CD4-positive, alpha-beta T cell treated with Interleukin-4 for 4 hours (primary cell): ENCODE measurements around the gene ACE.

Source experiments
- DNase-seq: peaks from one replicate; pipeline ENCODE4 v3.0.0-alpha.2; 2020

The ACE gene

DNA sequence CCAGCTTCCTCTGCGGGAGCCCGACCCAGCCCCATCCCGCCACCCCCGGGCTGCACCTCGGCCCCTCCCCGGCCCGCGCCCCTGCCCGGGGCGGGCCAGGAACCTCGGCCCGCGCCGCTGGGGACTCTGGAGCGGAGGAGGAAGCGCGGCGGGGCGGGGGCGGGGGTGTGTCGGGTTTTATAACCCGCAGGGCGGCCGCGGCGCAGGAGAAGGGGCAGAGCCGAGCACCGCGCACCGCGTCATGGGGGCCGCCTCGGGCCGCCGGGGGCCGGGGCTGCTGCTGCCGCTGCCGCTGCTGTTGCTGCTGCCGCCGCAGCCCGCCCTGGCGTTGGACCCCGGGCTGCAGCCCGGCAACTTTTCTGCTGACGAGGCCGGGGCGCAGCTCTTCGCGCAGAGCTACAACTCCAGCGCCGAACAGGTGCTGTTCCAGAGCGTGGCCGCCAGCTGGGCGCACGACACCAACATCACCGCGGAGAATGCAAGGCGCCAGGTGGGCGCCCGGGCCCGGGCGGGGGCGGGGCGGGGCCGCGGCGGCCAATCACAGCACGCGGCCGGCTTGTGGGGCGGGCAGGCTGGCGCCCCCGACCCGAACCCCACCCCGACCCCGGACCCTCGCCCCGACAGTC lies at the start of gene ACE:
ACE (plus strand) TSS at position 208 of the 626 bp plus-strand sequence; CDS start at position 242, 34 bp downstream.
- DNase-seq = peak; percentile 14

DNA sequence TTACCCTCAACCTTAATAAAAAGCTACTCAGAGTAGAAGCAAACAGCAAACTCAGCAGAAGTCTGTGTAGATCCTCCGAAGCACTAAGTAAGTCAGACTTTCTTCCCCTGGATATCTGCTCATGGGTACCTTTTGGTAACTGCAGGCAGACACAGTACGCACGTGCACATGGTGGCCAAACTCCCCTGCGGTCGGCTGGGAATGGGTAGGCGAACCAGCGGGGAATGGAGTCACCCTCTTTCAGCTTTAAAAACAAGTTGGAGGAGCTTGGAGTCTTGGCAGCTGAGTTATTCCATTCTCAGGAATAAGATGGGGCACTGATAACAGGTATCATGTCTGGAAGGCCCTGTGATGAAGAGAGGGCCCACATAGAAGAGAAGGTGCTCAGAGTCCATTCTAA lies 47.1 kb upstream of the ACE start:
- no peak for DNase-seq

DNA sequence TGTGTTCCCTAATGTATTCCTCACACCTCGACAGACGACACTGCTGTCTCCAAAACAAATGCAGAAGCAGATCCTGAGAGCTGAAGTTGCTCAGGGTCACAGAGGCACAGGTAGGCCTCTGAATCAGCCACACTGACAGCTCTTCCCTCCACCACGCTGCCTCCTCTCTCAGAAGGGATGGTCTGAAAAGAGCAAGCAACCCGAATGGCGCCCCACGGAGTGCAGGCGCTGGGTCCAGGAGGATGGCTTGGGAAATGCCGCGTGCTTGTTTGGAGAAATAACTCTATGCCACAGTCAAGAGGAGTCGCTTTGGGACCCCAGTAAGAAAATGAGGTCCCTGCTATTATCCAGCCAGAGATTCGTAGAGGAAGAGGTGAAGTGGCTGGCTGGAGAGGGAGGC lies 46.6 kb upstream of the ACE start:
- no peak for DNase-seq

DNA sequence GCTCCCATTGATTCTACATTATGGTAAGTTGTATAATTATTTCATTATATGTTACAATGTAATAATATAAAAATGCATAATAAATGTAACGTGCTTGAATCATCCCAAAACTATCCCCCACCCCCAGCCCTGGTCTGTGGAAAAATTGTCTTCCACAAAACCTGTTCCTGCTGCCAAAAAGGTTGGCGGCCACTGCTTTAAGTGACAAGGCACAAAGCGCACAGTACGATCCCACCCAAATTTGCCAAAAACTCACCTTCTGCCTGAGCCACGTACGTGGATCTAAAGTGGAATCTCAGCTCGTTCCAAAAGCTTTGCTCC lies 45.3 kb upstream of the ACE start:
- DNase-seq = no peak

DNA sequence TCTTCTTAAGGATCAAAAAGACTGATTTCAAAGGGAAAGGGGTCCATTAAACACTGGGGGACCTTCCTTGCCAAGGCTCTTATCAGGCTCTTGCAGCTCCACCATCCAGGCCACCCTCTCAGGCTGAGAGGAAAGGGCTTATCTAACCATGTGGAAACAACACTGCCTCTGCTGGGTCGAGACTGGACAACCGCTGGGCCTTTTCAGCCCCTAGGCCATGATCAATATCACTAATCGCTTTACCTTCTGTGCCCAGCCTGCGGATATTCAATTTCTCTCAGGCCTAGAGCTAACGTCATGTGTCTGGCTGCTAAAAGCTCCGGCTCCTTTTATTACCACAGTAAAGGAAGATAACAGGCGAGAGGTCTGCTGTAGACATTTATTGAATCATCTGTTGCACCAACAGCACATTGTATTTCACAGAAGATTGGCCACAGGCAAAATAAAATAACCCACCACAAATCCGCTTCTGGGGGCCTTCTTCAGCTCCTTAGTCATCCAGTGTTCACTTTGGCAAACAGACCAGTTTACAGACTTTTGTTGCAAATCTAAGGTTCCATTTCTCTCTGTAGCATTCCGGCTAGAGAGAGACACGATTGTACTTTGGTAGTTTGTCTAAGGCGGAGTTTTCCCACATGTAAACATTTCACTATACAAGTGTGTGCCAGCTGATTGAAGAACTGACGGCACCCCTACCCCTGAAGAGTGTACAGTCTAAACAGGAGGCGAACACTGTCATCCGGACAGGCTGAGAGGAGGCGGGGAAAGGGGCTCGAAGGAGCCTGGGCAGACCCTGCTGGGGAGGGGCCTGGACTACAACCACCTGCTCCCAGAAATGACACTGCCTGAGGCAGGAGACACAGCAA lies 44.7 kb upstream of the ACE start:
- no peak for DNase-seq

DNA sequence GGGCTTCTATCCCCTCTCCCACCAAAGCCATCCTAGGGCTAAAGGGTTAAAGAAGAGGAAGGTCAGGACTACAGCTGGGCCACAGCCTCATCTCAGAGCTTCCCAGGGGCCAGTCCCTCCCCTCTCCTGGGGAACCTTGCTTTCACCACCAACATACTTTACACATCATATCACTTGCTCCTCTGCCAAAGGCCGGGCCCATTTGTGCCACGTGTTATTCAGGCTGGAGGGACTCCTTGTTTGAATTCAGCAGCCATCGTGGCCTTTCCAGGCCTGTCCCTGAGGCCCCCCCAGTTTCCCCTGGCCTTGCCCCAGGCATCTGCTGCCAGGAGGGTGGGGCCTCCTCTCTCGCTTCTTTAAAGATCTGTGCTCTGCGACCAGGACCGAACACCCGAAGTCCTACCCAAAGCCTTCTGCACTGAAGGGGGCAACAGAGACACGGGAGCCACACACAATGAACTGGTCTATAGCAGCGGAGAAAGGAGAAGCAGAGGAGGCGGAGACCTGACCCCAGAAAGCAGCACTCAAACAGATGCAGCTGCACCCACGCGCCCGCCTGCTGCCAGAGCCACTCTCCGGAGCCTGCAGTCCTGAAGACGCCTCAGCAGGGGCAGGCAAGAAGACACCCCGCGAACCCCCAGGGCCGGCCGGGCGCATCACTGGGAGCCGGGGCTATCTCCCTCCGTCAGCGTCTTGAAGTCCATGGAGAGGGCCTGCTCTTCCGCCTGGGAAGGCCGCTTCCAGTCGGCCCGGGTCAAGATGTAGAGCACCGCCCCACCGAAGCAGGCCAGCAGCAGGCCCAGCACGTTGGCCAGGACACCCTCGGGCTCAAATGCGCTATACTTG lies 42.9 kb upstream of the ACE start:
- no peak for DNase-seq

DNA sequence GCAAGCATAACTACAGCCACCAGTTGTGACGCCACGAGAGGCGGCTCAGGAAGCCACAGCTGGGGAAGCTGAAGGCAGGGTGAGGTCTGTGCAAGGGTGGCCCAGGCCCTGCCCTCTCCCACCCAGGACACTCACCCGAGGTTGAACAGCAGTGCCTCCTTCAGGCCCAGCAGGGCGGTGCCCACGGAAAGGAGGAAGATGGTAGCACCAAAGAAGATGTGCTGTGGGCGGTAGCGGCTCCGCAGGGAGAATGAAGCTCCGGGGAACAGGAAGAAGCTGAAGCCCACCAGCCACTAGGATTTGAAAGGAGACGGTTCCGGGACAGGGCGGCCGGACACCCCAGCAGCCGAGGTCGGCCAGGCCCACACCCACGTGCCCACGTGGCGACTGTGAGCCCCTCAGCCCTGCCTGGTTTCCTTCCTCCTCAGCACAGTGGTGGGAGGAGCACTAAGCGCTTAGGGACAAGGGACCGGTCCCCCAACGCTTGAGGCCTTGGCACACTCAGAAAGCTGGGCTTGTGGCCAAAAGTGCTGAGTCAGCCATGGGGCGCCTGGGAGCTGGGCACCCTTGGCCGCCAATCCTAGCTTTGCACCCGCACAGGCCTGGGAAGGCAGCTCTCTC lies 41.8 kb upstream of the ACE start:
- peak; percentile 35 for DNase-seq

DNA sequence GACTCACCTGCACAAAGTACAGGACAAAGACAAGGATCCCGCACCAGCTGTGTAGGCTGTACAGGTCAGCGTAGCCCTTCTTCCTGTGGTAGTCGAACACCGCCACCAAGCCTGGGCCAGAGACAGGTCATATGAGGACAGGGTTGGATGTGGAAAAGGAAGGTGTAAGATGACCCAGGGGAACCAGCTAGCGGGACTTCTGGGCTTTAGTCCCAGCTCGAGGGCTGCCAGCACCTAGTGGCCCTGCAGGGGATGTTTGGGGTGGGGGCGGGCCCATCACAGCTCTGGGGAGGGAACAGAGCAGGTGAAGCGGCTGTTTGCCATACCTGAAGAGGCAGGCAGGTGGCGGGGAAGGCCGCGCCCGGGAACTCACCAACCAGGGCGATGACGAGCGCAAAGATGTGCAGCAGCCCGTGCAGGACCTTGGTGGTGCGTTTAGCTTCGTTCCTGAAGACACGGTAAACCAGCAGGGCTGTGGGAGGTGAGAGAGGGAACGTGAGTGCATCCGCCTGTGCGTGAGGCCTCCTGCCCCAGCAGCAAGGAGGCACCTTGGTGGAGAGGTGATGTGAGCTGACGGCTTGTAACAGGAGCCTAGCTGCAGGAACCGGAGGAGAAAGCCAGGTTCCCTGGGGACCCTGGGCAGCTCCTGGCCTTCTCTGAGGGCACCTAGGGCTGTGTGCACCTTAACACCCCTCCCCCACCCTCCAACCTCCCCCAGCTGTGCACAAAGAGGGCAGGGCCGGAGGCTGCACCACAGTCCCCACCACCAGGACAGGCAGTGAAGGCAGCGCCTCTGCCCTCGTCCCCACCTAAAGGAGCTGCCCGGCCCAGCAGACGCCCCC lies 41.0 kb upstream of the ACE start:
- DNase-seq = no peak

DNA sequence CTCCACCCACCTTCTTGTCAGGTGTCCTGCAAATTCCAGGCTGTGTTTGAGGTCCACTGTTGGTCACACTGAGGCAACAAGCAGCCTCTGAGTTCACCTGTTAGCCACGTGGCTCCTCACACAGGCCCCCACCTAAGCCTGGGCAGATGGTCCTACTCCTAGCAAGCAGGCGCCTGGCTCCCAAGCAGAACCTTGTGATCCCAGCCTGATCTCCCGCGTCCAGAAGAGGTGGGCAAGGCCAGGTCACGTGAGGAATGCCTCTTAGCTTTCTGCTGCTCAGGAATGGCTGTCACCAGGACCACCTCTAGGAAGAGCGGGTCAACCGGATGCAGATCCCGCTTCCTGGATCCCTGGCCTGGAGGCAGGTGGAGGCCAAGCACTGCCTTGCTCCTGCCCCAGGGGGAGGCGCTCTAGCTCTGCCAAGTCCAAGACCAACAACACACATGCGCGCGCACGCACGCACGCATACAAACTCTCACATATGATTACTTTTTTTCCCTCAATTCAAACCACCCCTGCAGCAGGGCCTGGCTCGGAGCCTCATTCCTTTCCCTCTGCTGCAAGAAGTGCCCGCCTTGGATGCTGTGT lies 40.2 kb upstream of the ACE start:
- no peak for DNase-seq

DNA sequence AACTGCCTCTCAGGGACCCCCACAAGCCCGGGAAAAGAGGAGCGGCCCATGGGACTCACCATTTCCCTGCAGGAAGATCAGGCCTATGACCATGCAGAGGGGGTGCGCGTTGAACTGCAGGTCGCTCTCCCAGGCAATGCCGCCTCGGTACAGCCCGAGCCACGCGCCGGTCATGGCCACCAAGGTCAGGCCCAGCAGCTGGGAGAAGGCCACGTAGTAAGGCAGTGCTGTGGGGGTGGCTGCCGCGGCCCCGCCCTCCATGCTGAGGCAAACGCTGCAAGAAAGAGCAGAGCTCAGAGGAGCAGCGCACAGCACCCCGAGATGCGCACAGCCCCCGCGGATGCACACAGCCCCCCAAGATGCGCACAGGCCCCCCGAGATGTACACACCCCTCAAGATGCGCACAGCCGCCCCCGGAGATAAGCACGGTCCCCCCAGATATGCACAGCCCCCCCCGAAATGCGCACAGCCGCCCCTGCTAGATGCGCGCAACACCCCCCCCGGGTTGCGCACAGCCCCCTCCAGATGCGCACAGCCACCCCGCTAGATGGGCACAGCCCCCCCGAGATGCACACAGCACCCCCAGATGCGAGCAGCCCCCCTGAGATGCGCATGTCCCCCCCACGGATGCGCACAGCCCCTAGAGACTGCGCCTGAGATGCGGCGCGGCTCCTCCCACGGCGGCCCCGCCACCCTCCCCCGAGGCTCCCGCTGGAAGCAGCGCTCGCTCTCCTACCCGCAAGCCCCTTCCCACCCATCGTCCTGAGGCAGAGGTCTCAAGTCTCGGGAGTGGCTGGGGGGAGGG lies 39.4 kb upstream of the ACE start:
- no peak for DNase-seq

DNA sequence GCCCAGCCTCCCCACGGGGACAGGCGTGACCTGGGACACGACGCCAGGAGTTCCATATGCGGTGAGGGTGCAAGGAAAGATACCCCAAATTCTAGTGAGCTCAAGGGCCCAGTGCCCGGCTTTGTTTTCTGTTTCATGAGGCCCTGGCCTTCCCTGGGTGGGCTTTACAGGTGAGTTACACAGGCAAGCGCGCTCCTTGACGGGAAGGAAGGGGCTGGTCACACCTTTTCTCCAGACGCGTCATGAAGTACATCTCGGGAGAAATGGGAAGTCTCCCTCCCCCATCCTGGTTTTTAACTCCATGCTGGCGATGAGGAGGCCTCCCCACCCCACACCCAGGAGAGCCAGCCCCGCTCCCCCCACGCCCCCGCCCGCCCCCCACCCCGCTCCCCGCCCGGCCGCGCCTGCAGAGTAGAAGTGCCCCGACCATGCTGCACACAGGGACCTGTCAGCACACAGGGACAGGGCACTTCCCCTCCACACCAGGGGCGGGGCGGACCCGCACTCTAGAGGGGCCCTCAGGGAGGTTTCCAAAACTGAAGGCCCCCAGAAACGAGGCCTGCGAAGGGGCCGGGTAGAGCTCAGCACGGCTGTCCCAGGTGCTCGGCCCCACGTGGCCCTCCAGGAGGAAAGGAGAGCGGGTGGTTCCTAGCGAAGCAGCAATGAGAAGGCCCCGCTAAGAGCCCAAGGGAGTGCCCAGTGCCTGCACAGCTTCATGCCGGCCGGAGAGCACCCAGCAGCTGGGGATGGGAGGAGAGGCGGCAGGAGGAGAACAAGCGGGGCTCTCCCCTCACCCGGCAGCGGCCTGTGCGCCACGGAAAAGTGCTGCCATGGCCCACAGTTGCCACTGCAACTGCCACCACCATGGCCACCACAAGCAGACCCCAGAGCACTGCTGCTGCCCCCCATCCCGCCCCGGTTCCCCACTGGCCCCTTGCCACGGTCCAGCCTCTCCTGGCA lies 38.5 kb upstream of the ACE start:
- DNase-seq = no peak

DNA sequence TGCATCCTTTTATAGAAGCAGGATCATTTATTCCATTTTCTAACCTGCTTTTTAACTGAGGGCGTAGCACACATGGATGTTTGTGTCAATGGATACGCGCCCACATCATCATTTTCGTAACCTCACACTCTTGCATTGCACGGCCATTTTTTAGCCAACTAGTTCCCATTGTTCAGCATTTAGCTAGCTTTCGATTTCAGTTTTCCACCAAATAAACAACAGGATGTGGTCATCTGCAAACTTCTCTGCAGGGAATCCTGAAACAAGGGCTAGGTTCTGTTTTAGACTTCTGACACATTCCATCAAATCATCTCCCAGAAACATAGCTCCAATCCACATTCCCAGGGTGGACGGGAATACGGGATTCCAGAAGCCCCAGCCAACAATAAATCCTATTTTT lies 37.2 kb upstream of the ACE start:
- peak; percentile 65 for DNase-seq

DNA sequence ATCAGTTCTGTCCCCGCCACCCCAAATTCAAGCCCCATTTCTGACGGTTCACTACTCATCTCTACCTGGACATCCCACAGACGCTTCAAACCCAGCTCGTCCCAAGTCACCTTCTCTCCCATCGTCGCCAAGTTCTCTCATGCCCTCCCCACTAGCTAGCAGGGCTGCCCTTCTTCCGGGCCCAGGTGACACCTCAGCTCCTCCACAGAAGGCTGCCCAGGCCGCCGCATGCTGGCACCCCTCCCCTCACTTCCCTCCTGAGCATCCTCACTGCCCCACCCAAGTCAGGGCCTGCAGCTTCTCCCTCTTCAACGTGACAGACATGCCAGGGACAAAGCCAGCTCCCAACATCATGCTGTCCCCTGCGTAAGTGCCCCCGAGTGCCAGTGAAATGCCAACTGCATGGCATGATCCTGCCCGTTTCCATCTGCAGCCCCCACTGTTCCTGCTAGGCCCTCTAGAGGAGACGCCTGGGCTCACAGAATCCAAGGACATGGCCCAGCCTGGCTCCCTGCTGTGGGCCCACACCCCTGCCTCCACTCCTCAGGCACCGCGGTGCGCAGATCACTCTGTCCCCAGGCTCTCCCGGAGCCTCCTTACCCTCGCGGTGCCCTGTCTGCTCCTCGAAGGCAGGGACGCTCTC lies 36.6 kb upstream of the ACE start:
- peak; percentile 46 for DNase-seq

DNA sequence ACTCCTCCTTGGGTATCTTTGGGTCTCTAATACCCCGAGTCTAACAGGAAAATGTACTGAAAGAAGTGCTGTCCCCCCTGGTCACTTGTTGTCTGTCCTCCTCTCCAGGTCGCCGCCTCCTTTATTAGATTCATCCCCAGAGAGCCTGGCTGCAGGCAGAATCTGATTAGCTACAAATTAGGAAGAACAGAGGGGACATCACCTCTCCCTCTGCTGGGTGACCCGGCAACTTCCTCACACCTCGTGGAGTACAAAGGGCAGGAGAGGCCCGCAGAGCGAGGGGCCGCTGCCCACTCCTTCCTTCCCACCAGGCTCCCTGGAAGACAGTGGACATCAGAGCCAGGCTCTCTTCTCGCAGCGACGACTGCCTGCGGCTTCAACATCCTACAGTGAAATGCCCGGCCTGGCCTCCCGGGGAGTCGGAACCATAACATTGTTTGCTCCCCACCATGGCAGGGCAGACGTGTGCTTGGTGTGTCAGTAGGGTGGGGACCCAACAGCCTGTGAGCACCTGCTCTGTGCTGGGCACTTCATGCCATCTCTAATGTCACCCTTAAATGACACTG lies 36.0 kb upstream of the ACE start:
- DNase-seq = no peak

DNA sequence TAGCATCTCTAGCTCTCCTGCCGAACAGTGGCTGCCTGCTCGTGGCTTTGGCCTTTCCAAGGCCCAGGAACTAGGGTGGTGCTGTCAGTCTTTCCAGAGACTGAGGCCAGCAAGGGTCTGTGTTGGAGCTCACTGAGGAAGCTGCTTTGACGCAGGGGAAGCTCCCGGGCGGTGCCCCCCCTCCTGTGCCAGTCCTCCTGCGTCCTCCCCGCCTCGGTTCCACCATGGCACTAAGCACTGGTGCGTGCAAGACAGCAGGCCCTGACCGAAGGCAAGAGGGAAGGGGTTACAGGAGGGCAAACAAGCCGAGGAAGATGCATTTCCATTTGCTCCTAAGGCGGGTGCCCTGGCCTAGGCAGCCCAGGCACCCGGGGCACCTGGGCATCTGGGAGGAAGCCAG lies 35.2 kb upstream of the ACE start:
- DNase-seq = no peak

DNA sequence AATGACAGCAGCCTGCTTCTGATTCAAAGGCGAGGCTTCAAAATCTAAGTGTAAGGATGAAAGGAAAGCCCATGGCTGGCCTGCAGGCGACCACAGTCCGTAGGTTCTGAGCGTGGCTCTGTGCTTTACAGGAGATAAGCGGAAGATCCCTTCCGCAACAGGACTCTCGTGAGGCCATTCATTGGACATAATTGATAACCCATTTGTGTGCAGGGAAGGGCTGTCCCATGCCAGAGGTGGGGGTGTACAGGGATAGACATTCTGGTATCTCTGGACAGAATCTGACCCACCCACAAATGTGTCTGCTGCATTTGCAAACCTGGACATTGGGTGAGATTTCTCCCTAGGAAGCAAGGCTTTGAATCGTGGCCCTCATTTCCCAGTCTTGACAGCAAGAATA lies 34.8 kb upstream of the ACE start:
- no peak for DNase-seq

DNA sequence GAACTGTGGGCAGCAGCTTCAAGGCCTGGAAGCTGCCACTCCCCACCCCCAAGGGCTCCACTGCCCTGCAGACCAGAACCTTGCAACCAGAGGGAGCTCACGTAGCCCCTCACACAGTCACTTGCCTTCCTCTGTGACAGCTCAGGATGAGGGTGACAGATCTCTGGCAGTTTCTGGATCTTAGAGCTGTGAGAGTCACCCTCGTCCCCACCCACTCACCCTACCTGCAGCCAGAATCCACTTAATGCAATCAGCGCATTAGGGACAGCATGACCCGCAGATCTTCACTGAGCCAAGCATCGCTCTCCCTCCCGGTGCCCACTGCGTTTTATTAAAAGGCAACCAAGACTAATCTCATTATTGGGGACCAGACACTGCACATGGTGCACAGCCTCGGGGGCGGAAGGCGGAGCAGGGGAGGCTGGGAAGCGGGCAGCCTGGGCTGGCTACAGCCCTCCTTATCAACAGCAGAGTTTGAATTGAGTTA lies 34.3 kb upstream of the ACE start:
- no peak for DNase-seq

DNA sequence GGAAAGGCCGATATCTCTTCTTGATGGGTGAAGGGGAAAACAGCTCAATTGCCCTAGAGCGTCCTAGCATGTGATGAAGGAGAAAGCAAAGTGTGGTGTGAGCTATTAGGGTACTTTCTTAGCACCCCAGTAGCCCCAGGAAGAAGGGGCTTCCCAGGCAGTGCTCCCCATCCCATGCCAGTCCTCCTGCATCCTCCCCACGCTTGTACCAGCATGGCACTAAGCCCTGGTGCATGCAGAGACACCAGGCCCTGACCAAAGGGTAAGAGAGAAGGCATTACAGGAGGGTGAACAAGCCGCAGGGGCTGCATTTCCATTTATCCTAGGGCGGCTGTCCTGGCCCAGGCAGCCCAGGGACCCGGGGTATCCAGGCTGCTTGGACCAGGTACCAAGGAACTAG lies 33.8 kb upstream of the ACE start:
- DNase-seq = no peak

DNA sequence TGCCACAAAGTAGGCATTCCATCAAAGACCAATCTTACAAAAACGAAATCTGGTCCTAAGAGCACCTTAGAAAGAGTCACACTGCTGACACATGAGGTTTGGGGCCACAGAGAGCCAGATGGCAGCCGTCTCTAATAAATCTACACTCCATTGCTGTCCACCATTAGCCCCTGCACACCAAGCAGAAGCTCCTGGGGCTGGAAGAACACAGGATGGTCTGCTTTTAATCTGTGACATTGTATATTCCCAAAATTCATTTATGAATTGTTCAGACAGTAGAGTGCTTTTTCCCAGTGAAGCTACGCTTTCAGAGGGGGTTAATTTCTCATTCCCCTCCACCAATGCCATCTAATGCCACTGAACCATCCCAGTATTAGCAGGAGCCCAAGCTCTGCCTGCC lies 32.4 kb upstream of the ACE start:
- DNase-seq = no peak
